SK-N-SH (cell line): ENCODE results near the gene EXOC2. TPM values are rescaled to one million over a fixed set of nuclear protein-coding genes. Genes with fewer than 3 reads are reported as not detected.

ENCODE experiments used
- CTCF ChIA-PET: fragments of 300-600, 350-600 bp; formaldehyde crosslinking; extraction: SDS; loops from one replicate; lab custom pipeline; 2021; lab: Yijun Ruan, JAX
- POLR2A ChIA-PET: fragments of 350-600 bp; sonication (Branson Sonifier 250); formaldehyde crosslinking; extraction: SDS; loops from one replicate; lab custom pipeline; 2020; ENCODE audit warnings: antibody characterized with exemption, inconsistent platforms; lab: Yijun Ruan, JAX
- DNase-seq: peaks from one replicate; pipeline ENCODE4 v3.0.0; 2012
- H2AFZ ChIP-seq: fragments of 200-600 bp; sonication (generic); 2 replicates; pipeline ENCODE4 v1.8.1; 2016; ENCODE audit warnings: antibody characterized with exemption, mild to moderate bottlenecking, low read depth
- H3F3A ChIP-seq: fragments of 200-600 bp; sonication (generic); replicated peaks from 2 replicates; pipeline ENCODE3; 2016; ENCODE audit warnings: antibody characterized with exemption, mild to moderate bottlenecking; ENCODE audit not compliant: insufficient read depth
- H3K27ac ChIP-seq, 2 experiments: fragments of 200-500 bp in 1 of 2; fragments of 200-600 bp in 1 of 2; sonication (Bioruptor generic) in 1 of 2; sonication (generic), shearing (Covaris generic) in 1 of 2; 2 replicates each; pipeline versions ENCODE4 v1.5.1 to v1.6.1; 2014 to 2016; ENCODE audit warnings: low read depth in 2 of 2, inconsistent platforms in 1 of 2, low read length in 1 of 2, mild to moderate bottlenecking in 1 of 2, mixed read lengths in 1 of 2
- H3K27me3 ChIP-seq: fragments of 200-600 bp; sonication (generic), shearing (Covaris generic); 2 replicates; pipeline ENCODE4 v1.6.1; 2016; ENCODE audit warnings: mixed run types; ENCODE audit not compliant: insufficient read depth
- H3K36me3 ChIP-seq, 2 experiments: fragments of 200-500 bp in 1 of 2; fragments of 200-600 bp in 1 of 2; sonication (Bioruptor generic) in 1 of 2; sonication (generic) in 1 of 2; replicated peaks in 1 of 2; 2 replicates each; pipeline versions ENCODE3 to v1.5.1; 2014 to 2016; ENCODE audit warnings: low read length in 1 of 2, mild to moderate bottlenecking in 1 of 2; ENCODE audit not compliant: insufficient read depth in 2 of 2, control insufficient read depth in 1 of 2
- H3K4me1 ChIP-seq, 2 experiments: fragments of 200-500 bp in 1 of 2; fragments of 200-600 bp in 1 of 2; sonication (Bioruptor generic) in 1 of 2; sonication (generic), shearing (Covaris generic) in 1 of 2; 2 replicates each; pipeline versions ENCODE4 v1.5.1 to v1.6.1; 2014 to 2016; ENCODE audit warnings: low read depth in 1 of 2, low read length in 1 of 2, mixed run types in 1 of 2; ENCODE audit not compliant: insufficient read depth in 2 of 2, control insufficient read depth in 1 of 2
- H3K4me2 ChIP-seq: fragments of 200-600 bp; sonication (generic), shearing (Covaris generic); 2 replicates; pipeline ENCODE4 v1.6.1; 2017; ENCODE audit warnings: mixed run types
- H3K4me3 ChIP-seq, 2 experiments: fragments of 200-500 bp in 1 of 2; fragments of 200-600 bp in 1 of 2; sonication (Bioruptor generic) in 1 of 2; sonication (generic), shearing (Covaris generic) in 1 of 2; 2 replicates each; pipeline versions ENCODE4 v1.5.1 to v1.8.1; 2014 to 2016; ENCODE audit warnings: low read depth in 2 of 2, inconsistent platforms in 1 of 2, low read length in 1 of 2, mild to moderate bottlenecking in 1 of 2, mixed read lengths in 1 of 2, moderate library complexity in 1 of 2
- H3K79me2 ChIP-seq: fragments of 200-600 bp; sonication (generic); 2 replicates; pipeline ENCODE4 v1.8.1; 2017; ENCODE audit warnings: mild to moderate bottlenecking; ENCODE audit not compliant: insufficient read depth
- H3K9ac ChIP-seq: fragments of 200-600 bp; sonication (generic); 2 replicates; pipeline ENCODE4 v1.6.1; 2017; ENCODE audit warnings: mixed run types
- H3K9me2 ChIP-seq: fragments of 200-600 bp; sonication (generic); 2 replicates; pipeline ENCODE4 v1.6.1; 2017; ENCODE audit warnings: mixed run types
- H3K9me3 ChIP-seq: fragments of 200-600 bp; sonication (generic); 2 replicates; pipeline ENCODE4 v1.6.1; 2017; ENCODE audit warnings: mixed run types, mild to moderate bottlenecking, moderate library complexity
- H4K20me1 ChIP-seq: fragments of 200-600 bp; sonication (generic); 2 replicates; pipeline ENCODE4 v1.6.1; 2017; ENCODE audit warnings: mild to moderate bottlenecking, mixed run types; ENCODE audit not compliant: insufficient read depth
- CHD2 ChIP-seq: fragments of 150-350 bp; IDR thresholded peaks from 2 replicates; pipeline ENCODE4 v1.6.1; 2018; ENCODE audit warnings: low read length; ENCODE audit not compliant: partially characterized antibody
- FOSL2 ChIP-seq: IDR thresholded peaks from 2 replicates; pipeline ENCODE4 v1.4.0; 2012; ENCODE audit warnings: low read depth, mild to moderate bottlenecking, moderate library complexity, borderline replicate concordance
- GABPA ChIP-seq: IDR thresholded peaks from 2 replicates; pipeline ENCODE4 v1.4.0; 2012; ENCODE audit warnings: low read depth, mild to moderate bottlenecking
- GATA2 ChIP-seq: sonication (generic); formaldehyde crosslinking; IDR thresholded peaks from 2 replicates; pipeline ENCODE4 v1.5.0; 2020; ENCODE audit warnings: mild to moderate bottlenecking, missing genetic modification reagents
- MEF2A ChIP-seq: IDR thresholded peaks from 2 replicates; pipeline ENCODE4 v1.4.0; 2012; ENCODE audit warnings: low read depth, borderline replicate concordance
- MXI1 ChIP-seq: IDR thresholded peaks from 2 replicates; pipeline ENCODE4 v1.6.1; 2012; ENCODE audit warnings: mild to moderate bottlenecking, low read depth, low read length, improper control_type of control experiment
- NRF1 ChIP-seq: IDR thresholded peaks from 2 replicates; pipeline ENCODE4 v1.6.1; 2012; ENCODE audit warnings: low read depth, mild to moderate bottlenecking, low read length
- POLR2AphosphoS5 ChIP-seq: IDR thresholded peaks from 2 replicates; pipeline ENCODE4 v1.6.1; 2012; ENCODE audit warnings: low read depth, low read length
- RAD21 ChIP-seq: IDR thresholded peaks from 2 replicates; pipeline ENCODE4 v1.6.1; 2012; ENCODE audit warnings: mild to moderate bottlenecking, low read length
- RCOR1 ChIP-seq: fragments of 150-350 bp; IDR thresholded peaks from 2 replicates; pipeline ENCODE4 v1.6.1; 2017; ENCODE audit warnings: antibody characterized with exemption, low read length
- SIN3A ChIP-seq: IDR thresholded peaks from 2 replicates; pipeline ENCODE4 v1.6.1; 2012; ENCODE audit warnings: low read depth, mild to moderate bottlenecking, low read length, moderate library complexity, borderline replicate concordance
- SMC3 ChIP-seq: IDR thresholded peaks from 2 replicates; pipeline ENCODE4 v1.6.1; 2012; ENCODE audit warnings: low read depth, low read length, improper control_type of control experiment
- TCF12 ChIP-seq: IDR thresholded peaks from 2 replicates; pipeline ENCODE4 v1.4.0; 2012
- WGBS: methylation state at CpG from one replicate; pipeline ENCODE4 v1.1.6; 2017; ENCODE audit warnings: low lambda C conversion rate; 5-methylcytosine and 5-hydroxymethylcytosine counted together
- polyA plus RNA-seq, 3 experiments: library from polyadenylated mRNA; depleted of rRNA; stranded (reverse); fragments of >200 nt; gene quantifications; 2 replicates each; pipeline ENCODE4 v1.2.3, GENCODE V29; 2012
- TF ChIP-seq, protein P1 (sequence below): IDR thresholded peaks from 2 replicates; pipeline ENCODE4 v1.4.0; 2012; ENCODE audit warnings: low read depth, borderline replicate concordance
- TF ChIP-seq, protein P2 (sequence below): IDR thresholded peaks from 2 replicates; pipeline ENCODE4 v1.4.0; 2012; ENCODE audit warnings: low read depth
- TF ChIP-seq, protein P3 (sequence below): IDR thresholded peaks from 2 replicates; pipeline ENCODE4 v1.4.0; 2012; ENCODE audit warnings: low read depth, borderline replicate concordance
- TF ChIP-seq, protein P4 (sequence below): fragments of 150-350 bp; IDR thresholded peaks from 2 replicates; pipeline ENCODE4 v1.6.1; 2016; ENCODE audit warnings: mild to moderate bottlenecking, low read depth, low read length
- TF ChIP-seq, protein P5 (sequence below): IDR thresholded peaks from 2 replicates; pipeline ENCODE4 v1.6.1; 2012; ENCODE audit warnings: mild to moderate bottlenecking, low read depth, low read length, moderate library complexity
- TF ChIP-seq, protein P6 (sequence below): fragments of 150-350 bp; IDR thresholded peaks from 2 replicates; pipeline ENCODE4 v1.6.1; 2017; ENCODE audit warnings: antibody characterized with exemption, low read length, low read depth, borderline replicate concordance
- TF ChIP-seq, protein P7 (sequence below): fragments of 200-600 bp; sonication (generic); IDR thresholded peaks from 2 replicates; pipeline ENCODE4 v1.6.1; 2017; ENCODE audit warnings: antibody characterized with exemption, mild to moderate bottlenecking, moderate library complexity

EXOC2 gene
- polyA plus RNA-seq, 1 of the 3 experiments (the other 2 are of a cell fraction) = 10.6 TPM

DNA sequence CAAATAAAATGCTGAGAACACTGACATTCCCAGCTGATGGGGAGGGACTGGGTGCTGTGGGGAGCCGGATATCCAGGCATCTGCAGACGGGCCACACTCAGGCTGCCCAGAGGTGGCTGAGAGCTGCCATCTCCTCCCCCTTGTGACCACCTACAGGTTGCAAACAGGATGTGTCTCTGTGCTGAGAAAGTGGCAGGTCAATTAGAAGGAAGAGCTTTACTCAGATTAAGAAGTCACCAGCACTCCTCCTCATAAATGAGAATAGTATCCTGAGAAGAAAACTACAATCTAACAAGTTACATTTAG lies 99.1 kb downstream of the EXOC2 start (continued):
- TF ChIP-seq SIN3A (no peak), GATA2 (CRISPR knock-in tag) (no peak)

DNA sequence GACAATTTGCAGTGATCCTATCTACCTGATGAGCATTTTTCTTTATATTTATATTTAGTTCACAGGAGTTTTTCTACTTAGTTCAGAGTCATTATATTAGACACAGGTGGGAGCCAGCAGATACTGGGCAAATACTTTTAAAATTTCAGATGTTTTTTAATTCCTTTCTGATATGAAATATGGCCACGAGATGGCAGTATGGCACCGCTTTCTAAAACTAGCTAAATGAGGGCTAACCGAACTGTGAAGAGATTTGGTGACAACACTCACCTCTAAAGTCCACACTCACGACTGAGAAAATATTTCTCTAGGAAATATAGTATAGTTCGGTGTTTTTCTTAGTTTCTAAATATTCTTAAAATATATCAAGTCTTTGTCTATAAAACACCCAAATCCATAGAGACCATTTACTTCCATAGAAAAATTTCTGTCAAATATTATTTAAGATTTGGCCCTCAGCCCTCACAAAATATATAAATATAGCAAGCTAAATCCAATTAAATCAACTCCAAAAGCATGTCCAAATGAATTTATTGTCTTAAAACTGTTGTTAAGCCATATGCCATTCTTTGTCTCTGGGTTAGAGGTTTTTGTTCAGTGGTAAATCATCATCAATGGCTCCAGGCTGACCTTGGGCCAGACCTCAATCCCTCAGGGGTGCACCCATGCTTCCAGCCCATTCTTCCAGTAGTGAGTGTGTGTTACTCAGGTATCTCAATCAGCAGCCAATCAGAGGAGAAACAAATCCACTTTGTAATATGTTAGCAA lies 99.6 kb downstream of the EXOC2 start:
- WGBS = 5% methylated on average over 5 of the region's 5 CpGs
- Histone ChIP-seq H2AFZ (no peak overlapping the region), H3K9me3 (no peaks in the 10 kb centered on the region), H3K9me2 (no peaks in the 10 kb centered on the region), H3K4me3 (no peak overlapping the region), H3K36me3 (peaks cover 8 to 35% of the 10 kb centered on the region in 2 experiments), H3K27ac (no peak overlapping the region), H3F3A (no peaks in the 10 kb centered on the region), H3K4me1 (no peaks in the 10 kb centered on the region), H3K9ac (no peak overlapping the region), H3K79me2 (no peaks in the 10 kb centered on the region), H3K27me3 (no peaks in the 10 kb centered on the region), H4K20me1 (no peaks in the 10 kb centered on the region), H3K4me2 (no peak overlapping the region)
- ChIA-PET CTCF (interaction anchor here (0.6 to 5.7 kb wide), 47 partner anchors 10 to 845 kb away, joined by 3 to 44 read pairs (median 5); no protein-coding TSS in a partner anchor), POLR2A (no interaction called here)
- DNase-seq = peak; percentile 52
- TF ChIP-seq MEF2A (no peak), SIN3A (no peak), TCF12 (no peak), CHD2 (no peak), RAD21 (peak; percentile 79), MXI1 (no peak), NRF1 (no peak), POLR2AphosphoS5 (no peak), RCOR1 (no peak), GABPA (no peak), SMC3 (peak; percentile 54), FOSL2 (no peak)
- TF ChIP-seq, protein P1, sequence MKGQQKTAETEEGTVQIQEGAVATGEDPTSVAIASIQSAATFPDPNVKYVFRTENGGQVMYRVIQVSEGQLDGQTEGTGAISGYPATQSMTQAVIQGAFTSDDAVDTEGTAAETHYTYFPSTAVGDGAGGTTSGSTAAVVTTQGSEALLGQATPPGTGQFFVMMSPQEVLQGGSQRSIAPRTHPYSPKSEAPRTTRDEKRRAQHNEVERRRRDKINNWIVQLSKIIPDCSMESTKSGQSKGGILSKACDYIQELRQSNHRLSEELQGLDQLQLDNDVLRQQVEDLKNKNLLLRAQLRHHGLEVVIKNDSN = no peak
- TF ChIP-seq, protein P2, sequence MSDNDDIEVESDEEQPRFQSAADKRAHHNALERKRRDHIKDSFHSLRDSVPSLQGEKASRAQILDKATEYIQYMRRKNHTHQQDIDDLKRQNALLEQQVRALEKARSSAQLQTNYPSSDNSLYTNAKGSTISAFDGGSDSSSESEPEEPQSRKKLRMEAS = no peak
- TF ChIP-seq, protein P3, sequence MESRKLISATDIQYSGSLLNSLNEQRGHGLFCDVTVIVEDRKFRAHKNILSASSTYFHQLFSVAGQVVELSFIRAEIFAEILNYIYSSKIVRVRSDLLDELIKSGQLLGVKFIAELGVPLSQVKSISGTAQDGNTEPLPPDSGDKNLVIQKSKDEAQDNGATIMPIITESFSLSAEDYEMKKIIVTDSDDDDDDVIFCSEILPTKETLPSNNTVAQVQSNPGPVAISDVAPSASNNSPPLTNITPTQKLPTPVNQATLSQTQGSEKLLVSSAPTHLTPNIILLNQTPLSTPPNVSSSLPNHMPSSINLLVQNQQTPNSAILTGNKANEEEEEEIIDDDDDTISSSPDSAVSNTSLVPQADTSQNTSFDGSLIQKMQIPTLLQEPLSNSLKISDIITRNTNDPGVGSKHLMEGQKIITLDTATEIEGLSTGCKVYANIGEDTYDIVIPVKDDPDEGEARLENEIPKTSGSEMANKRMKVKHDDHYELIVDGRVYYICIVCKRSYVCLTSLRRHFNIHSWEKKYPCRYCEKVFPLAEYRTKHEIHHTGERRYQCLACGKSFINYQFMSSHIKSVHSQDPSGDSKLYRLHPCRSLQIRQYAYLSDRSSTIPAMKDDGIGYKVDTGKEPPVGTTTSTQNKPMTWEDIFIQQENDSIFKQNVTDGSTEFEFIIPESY = no peak
- TF ChIP-seq, protein P4, sequence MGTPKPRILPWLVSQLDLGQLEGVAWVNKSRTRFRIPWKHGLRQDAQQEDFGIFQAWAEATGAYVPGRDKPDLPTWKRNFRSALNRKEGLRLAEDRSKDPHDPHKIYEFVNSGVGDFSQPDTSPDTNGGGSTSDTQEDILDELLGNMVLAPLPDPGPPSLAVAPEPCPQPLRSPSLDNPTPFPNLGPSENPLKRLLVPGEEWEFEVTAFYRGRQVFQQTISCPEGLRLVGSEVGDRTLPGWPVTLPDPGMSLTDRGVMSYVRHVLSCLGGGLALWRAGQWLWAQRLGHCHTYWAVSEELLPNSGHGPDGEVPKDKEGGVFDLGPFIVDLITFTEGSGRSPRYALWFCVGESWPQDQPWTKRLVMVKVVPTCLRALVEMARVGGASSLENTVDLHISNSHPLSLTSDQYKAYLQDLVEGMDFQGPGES = no peak
- TF ChIP-seq, protein P5, sequence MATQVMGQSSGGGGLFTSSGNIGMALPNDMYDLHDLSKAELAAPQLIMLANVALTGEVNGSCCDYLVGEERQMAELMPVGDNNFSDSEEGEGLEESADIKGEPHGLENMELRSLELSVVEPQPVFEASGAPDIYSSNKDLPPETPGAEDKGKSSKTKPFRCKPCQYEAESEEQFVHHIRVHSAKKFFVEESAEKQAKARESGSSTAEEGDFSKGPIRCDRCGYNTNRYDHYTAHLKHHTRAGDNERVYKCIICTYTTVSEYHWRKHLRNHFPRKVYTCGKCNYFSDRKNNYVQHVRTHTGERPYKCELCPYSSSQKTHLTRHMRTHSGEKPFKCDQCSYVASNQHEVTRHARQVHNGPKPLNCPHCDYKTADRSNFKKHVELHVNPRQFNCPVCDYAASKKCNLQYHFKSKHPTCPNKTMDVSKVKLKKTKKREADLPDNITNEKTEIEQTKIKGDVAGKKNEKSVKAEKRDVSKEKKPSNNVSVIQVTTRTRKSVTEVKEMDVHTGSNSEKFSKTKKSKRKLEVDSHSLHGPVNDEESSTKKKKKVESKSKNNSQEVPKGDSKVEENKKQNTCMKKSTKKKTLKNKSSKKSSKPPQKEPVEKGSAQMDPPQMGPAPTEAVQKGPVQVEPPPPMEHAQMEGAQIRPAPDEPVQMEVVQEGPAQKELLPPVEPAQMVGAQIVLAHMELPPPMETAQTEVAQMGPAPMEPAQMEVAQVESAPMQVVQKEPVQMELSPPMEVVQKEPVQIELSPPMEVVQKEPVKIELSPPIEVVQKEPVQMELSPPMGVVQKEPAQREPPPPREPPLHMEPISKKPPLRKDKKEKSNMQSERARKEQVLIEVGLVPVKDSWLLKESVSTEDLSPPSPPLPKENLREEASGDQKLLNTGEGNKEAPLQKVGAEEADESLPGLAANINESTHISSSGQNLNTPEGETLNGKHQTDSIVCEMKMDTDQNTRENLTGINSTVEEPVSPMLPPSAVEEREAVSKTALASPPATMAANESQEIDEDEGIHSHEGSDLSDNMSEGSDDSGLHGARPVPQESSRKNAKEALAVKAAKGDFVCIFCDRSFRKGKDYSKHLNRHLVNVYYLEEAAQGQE = no peak
- TF ChIP-seq, protein P6, sequence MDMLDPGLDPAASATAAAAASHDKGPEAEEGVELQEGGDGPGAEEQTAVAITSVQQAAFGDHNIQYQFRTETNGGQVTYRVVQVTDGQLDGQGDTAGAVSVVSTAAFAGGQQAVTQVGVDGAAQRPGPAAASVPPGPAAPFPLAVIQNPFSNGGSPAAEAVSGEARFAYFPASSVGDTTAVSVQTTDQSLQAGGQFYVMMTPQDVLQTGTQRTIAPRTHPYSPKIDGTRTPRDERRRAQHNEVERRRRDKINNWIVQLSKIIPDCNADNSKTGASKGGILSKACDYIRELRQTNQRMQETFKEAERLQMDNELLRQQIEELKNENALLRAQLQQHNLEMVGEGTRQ = no peak
- TF ChIP-seq, protein P7, sequence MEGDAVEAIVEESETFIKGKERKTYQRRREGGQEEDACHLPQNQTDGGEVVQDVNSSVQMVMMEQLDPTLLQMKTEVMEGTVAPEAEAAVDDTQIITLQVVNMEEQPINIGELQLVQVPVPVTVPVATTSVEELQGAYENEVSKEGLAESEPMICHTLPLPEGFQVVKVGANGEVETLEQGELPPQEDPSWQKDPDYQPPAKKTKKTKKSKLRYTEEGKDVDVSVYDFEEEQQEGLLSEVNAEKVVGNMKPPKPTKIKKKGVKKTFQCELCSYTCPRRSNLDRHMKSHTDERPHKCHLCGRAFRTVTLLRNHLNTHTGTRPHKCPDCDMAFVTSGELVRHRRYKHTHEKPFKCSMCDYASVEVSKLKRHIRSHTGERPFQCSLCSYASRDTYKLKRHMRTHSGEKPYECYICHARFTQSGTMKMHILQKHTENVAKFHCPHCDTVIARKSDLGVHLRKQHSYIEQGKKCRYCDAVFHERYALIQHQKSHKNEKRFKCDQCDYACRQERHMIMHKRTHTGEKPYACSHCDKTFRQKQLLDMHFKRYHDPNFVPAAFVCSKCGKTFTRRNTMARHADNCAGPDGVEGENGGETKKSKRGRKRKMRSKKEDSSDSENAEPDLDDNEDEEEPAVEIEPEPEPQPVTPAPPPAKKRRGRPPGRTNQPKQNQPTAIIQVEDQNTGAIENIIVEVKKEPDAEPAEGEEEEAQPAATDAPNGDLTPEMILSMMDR = peak; percentile 81
